GM18526 (cell line): ENCODE measurements around the gene GRIK5.

Source experiments
- POLR2A ChIP-seq: IDR thresholded peaks from 3 replicates; pipeline ENCODE4 v1.6.1; 2011; ENCODE audit not compliant: insufficient read length; ENCODE audit errors: extremely low read depth

GRIK5 gene

DNA sequence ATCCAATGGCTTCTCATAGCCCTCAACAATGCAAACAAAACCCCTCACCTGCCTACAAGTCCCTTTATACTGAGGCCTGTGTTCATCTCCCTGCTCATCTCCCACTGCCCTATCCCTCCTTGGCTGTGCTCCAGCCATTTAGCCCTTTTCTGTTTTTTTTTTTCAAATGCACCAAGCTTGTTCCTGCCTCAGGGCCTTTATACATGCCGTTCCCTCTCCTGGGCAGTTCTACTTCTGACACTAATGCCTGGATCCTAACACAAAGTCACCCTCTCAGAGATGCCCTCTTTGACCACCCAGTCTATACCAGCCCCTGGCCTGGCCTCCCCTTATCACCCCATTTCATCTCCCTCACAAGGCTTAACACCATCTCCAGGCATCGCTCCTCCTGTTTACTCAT, 32.9 kb upstream of the GRIK5 start:
- TF ChIP-seq POLR2A = no peak

DNA sequence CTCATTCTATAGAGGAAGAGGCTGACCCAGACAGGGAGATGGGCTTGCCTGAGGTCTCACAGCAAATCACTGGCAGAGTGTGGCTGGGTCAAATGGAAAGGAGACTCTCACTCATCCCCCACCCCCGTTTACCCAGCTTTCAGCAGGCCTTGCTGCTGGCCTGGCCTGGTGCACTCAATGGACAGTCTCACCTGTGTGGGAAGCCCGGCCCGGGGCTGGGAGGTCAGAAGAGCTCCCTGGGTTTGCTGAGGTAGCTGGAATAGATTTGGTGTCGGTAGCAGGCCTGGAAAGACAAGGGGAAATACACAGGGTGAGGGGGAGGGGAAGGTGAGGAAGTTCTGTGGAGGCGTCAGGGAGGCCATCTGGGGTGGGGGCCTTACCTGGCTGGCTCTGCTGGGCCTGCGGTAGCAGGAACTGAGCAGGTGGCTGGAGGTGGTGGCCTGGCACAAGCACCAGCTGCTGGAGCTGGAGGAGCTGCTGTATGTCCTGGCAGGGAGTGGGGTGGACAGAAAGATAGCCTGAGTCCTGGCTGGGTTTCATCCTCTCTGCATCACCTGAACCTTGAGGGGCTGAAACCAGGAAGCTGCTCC, 29.4 kb upstream of the GRIK5 start:
- TF ChIP-seq POLR2A = no peak

DNA sequence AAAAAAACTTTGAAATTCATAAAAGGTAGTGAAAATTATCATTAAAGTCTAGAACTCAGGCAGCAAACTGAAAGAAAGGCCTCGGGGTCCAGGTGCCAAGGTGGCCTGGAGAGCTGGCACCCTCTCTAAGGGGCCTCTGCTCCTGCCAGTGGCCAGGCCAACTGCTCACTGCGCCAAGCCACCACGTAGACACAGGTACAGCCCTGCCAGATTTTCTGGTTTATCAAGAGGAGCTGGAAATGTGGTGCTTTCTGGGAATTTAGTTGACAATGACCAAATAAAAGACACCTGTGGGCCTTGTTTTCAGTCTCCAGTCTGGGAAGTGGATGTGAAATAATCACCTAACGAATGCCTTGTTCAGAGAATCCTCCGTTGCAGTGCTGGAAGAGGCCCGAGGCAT, 28.8 kb upstream of the GRIK5 start:
- no peak for TF ChIP-seq POLR2A

DNA sequence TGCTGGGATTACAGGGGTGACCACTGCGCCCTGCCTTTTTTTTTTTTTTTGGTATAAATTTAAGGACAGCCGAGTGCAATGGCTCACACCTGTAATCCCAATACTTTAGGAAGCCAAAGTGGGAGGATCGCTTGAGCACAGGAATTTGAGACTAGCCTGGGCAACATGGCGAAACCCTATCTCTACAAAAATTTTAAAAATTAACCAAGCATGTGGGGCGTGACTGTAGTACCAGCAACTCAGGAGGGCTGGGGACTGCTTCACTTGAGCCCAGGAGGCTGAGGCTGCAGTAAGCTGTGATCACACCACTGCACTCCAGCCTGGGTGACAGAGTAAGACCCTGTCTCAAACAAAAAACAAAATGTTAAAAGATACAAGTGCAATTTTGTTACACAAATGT, 27.5 kb upstream of the GRIK5 start:
- no peak for TF ChIP-seq POLR2A

DNA sequence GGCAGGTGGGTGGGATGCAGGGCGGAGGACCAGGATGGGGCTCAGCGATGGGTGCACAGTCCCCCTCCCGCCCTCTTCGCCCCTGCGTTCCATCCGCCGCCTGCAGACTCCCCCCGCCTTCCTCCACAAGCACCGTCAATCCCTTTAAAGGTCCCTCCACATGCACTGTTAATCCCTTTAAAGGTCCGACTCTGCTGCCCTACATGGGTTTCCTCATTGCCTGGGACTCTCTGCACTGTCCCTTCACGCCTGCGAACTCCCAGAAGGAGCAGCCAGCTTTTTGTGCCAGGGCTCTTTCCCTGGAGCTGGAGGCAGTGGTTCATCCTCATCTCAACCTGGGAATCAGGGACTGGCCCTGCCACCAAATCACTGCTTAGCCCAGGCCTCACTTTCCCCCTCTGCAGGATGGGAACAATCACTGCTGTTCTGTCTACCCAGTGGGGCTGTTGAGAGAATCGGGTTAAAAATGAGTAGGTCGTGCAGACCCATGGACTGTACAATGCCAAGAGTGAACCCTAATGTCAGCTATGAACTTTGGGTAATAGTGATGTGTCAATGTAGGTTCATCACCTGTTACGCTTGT, 26.3 kb upstream of the GRIK5 start:
- no peak for TF ChIP-seq POLR2A

DNA sequence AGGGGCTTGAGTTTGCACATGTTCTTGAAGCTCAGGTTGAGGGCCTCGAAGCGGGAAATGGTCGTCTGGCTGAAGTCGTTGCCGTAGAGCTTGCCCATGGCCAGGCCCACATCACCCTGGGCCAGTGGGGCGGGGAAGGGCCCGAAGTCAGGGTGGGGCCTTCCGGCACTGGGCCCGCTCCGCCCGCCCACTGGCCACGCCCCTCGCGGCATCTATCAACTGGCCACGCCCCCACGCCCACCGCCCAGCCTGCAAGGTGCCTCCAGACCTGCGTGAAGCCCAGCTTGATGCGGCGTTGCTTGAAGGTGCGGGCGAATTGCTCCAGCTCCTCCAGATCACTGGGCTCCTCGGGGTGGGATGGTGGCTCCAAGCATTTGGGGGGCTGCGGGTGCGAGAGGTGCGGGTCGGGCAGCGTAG, 25.8 kb upstream of the GRIK5 start:
- TF ChIP-seq POLR2A = no peak

DNA sequence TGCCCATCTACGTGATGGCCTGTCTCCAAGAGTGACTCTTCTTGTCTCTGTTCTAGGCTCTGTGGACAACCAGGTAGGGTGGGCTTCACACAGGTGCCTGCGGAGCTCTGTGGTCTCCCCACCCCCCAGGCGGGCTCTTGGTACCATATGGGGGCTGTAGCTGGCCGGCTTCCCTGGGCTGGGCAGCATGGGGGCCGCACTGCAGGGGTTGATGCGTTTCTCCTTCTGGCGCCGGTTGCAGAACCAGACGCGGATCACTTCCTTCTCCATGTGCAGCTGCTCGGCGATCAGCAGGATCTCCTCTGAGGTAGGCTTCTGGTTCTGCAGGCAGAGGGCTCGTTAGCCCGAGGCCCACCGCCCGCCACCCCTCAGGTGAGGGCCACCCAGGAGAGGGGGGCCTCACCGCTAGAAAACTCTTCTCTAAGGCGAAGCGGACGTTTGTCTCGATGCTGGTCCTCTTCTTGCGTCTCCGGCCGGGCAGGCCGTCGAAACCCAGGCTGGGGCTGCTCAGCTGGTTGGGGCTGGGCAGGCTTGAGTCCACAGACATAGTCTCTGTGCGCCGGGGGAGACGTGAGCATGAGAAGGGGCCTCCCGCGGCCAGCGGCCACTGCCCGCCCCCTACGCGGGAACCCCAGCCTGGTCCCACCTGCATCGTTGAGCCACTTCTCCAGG, 25.3 kb upstream of the GRIK5 start:
- no peak for TF ChIP-seq POLR2A

DNA sequence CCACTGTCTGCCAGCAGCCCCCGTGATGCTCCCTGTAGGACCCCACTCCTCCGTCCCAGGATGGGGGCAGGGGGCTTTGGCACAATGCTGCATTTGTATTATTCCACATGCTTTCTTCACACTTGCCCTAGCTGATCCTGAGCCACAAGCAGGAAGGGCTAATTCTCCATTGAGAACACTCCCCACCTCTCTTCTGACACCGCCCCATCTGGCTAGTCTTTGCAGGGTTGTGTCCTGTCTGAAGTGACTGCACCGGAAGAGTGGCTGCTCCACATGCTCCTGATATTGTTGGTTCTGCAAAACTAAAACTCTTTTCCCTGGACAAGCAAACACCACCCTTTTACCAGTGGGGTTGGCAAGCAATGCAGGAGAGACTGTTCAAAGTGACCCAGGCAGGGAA, 23.9 kb upstream of the GRIK5 start:
- no peak for TF ChIP-seq POLR2A

DNA sequence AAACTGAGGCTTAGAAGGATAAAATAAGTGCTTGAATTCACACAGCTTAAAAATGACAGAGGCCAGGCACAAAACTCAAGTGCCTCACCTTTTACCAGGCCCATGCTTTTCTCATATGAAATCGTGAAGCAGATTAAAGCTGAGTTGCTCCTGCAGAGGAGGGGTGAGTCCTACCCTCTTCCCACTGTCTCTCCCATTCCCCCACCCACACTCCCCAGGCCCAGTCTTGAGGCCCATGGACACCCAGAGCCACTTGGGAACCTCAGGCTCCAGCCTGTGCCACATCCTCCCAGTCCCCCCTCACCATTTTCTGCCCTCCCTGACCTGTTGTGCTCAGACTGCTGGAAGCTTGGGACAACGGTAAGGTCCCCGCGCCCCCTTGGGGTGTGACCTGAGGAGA, 23.5 kb upstream of the GRIK5 start:
- no peak for TF ChIP-seq POLR2A

DNA sequence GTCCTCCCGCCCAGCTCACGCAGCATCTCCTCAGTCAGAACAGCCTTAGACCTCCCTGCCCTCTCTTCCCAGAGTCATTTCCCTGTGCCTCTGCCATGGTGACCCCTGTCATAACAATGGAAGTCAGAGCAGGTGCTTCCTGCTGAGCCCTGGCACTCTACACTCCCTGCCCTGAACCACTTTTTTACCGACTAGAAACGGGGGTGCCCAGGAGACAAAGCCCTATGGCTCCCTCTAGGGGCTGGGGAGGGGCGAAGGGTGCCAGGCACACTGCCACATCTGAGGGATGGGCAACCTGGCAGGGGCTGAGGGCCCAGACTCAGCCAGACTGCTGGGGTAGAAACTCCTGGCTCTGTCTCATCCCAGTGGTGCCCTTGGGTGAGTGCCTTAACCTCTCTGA, 22.3 kb upstream of the GRIK5 start:
- TF ChIP-seq POLR2A = no peak

DNA sequence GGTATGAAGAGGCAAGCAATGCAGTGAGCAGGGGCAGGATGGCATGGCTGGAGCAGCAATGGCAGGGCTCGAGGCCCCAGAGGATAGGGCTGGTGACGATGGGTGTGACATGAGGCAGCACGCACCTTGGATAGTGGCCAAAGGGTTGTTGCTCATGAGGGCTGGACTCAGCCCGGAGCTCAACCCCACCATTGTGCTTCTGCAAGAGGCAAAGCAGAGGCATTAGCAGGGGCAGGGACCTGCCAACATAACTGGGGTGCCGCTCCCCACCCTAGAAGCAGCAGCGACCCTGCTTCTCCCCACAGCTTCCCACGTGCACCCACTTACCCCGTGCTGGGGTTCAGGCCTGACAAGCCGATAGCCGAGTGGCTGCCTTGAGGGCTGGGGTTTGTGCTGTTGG, 21.7 kb upstream of the GRIK5 start:
- no peak for TF ChIP-seq POLR2A

DNA sequence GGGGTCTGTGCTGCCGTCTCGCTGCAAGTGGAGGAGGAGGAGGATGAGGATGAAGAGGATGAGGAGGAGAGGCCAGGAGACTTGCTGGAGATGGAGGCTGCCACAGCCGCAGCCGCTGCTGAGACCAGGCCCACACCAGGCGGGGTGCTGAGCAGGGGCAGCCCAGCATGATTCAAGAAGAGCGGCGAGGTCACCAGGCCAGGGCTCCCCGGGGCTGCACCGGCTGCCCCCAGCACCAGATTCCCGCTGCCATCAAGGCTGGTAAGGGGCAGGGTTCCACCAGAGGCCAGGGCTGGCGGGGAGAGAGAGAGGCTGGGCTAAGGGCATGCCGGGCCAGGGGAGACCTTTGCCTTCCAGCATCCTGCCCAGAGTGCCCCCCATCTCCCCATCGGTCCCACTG, 21.3 kb upstream of the GRIK5 start:
- no peak for TF ChIP-seq POLR2A

DNA sequence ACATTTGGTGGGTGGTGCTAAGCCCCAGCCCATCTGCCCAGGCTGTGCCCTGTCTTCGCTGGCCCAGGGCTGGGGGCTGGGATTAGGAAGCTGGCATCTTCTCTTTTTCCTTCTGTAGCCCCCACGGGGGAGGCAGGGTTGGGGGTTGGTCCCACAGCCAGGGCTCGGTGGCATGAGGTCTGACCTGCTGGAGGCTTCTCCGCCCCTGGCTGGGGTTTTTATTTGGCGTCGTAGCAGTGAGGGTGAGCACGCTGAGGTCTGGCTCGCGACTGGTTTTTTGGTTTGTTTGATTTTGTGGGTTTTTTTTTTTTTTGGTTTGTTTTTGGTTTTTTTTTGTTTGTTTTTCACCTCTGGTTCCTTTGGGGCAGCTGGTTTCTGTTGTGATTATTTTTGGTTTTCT, 20.7 kb upstream of the GRIK5 start:
- no peak for TF ChIP-seq POLR2A

DNA sequence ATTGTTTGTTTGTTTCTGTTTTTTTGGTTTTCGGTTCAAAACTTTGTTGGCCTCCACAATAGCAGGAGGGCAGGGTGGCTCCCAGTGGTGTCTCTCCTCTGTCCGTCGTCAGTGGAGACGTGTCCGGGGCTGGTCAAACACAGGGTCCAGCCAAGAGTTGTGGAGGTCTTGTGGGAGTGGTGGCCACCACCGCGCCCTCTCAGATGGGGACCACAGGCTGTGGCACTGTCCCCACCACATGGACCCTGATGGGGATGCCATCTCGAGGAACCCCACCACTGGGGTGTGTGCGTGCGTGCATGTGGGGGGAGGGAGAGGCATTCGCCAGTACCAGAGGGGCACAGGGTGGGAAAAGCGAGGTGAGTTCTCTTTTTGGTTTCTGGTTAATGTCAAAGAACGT, 19.8 kb upstream of the GRIK5 start:
- no peak for TF ChIP-seq POLR2A

DNA sequence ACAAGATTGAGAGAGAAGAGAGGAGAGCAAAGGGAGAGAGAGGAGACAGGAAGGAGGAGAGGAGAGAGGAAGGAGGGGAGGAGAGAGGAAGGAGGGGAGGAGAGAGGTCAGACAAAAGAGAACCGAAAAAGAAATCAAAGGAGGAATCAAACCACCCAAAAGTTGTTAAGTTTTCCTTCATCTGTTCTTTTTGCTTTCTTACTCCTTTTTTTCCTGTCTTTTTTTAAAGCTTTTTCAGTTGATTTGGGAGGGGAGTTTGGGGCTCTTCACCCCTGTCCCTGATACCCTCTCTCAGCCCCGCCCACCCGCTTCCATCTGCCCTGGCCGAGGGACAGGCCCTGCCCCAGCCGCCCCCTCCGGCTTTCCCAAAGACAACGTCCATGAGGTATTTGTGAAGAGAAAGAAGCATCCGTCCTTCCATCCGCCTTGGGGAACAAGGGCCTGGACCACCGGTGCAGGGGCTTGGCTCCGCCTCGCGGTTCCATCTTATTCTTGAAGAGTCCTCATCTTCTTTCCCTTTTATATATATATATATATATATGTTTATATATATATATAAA, 19.3 kb upstream of the GRIK5 start:
- TF ChIP-seq POLR2A = no peak

DNA sequence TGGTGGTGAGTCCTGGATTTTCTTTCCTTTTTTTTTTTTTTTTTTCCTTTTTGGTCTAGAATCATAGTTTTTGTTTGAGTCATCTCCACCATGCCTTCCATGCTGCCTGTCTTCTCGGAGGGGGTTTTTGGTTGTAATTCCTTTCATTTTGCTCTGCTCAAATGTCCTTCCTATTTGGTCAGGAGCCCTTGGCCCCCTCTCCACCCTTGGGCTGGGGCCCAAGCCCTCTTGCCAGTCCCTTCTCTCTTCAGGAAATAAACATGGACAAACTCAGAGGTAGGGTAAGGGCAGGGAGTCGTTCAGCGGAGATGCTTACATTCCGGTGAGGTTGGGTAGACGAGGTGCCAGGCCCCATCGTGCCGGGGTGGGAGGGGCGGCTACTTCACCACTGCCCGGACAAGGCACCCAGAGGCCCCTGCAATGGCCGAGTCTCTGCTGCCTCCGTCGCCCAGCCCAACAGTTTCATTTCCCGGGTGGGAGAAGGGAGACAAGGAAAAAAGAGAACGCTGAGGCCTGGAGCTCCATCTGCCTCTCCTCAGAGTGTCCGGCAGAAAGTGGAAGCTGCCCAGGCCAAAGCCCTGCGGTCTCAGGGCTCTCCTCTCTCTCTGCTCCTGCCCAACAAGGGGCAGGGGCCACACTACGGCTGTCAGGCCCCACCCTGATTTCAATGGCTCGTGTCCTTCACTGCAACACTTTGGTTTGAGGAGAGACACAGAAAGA, 18.6 kb upstream of the GRIK5 start:
- no peak for TF ChIP-seq POLR2A
